ENCODE results near the gene RADX. TPM values are rescaled to one million over a fixed set of nuclear protein-coding genes. Genes with fewer than 3 reads are reported as not detected.

The RADX gene
- polyA plus RNA-seq, 3 donors = 0.05 TPM; not detected in 2

DNA sequence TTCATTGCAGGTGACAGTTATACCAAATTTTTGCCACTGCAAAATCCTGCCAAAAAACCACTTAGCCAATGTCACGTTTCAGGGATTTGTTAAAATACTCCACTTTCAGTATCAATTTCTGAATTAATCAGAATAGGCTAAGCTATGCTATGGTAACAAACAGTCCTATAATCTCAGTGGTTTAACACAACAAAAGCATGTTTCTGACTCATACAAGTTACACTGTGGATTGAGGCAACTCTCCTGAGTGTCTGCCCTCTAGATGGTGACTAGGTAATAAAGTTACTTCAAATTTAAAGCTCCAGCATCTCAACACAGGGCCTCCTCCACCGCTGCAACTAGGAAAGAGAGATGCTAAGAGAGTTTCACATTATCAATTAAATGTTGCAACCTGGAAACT is 23.0 kb upstream of the RADX start:
- Histone ChIP-seq H3K4me2 (replicated peaks; ENCODE audit: extremely low read depth, low read length, poor library complexity, severe bottlenecking) (no peak overlapping the region), H3K4me3 (replicated peaks in 1 of 3; ENCODE audit: low read depth in 2 of 3, low read length in 3 of 3) (no peak overlapping the region), H3K79me2 (ENCODE audit: insufficient read depth, low read length) (no peaks in the 10 kb centered on the region), H4K20me1 (ENCODE audit: insufficient read depth, low read length) (no peaks in the 10 kb centered on the region), H3K9ac (ENCODE audit: insufficient read depth, low read length, poor library complexity, severe bottlenecking) (no peak overlapping the region), H3K27me3 (ENCODE audit: control insufficient read depth in 2 of 2, insufficient read depth in 2 of 2, low read length in 2 of 2) (no peaks in the 10 kb centered on the region), H2AFZ (ENCODE audit: insufficient read depth, low read depth, low read length, poor library complexity, severe bottlenecking) (no peak overlapping the region), H3K4me1 (ENCODE audit: control insufficient read depth in 1 of 2, insufficient read depth in 2 of 2, low read length in 2 of 2) (no peaks in the 10 kb centered on the region), H3K27ac (ENCODE audit: low read depth in 1 of 2, low read length in 2 of 2) (no peak overlapping the region), H3K9me3 (replicated peaks in 1 of 2; ENCODE audit: control insufficient read depth in 1 of 2, insufficient read depth in 1 of 2, low read length in 2 of 2) (no peaks in the 10 kb centered on the region), H3K36me3 (replicated peaks in 1 of 2; ENCODE audit: control insufficient read depth in 1 of 2, insufficient read depth in 2 of 2, low read length in 2 of 2) (no peaks in the 10 kb centered on the region)
- TF ChIP-seq, protein P1, sequence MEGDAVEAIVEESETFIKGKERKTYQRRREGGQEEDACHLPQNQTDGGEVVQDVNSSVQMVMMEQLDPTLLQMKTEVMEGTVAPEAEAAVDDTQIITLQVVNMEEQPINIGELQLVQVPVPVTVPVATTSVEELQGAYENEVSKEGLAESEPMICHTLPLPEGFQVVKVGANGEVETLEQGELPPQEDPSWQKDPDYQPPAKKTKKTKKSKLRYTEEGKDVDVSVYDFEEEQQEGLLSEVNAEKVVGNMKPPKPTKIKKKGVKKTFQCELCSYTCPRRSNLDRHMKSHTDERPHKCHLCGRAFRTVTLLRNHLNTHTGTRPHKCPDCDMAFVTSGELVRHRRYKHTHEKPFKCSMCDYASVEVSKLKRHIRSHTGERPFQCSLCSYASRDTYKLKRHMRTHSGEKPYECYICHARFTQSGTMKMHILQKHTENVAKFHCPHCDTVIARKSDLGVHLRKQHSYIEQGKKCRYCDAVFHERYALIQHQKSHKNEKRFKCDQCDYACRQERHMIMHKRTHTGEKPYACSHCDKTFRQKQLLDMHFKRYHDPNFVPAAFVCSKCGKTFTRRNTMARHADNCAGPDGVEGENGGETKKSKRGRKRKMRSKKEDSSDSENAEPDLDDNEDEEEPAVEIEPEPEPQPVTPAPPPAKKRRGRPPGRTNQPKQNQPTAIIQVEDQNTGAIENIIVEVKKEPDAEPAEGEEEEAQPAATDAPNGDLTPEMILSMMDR (IDR thresholded peaks at IDR 0.05) = no peak
- no peaks in the 10 kb centered on the region for H3K36me3 Mint-ChIP-seq
- H3K4me1 Mint-ChIP-seq = no peaks in the 10 kb centered on the region
- no CpG with 5 or more reads among the region's 2 CpGs for WGBS (ENCODE audit: insufficient coverage)
- DNase-seq = no peak
- intact Hi-C loops (cut with micrococcal nuclease) = no loop called here
- H3K27ac Mint-ChIP-seq = no peak overlapping the region
- no peaks in the 10 kb centered on the region for H3K27me3 Mint-ChIP-seq (ENCODE audit: low read depth in 3 of 3)
- no peak overlapping the region for H3K4me3 Mint-ChIP-seq
- no peaks in the 10 kb centered on the region for H3K9me3 Mint-ChIP-seq

DNA sequence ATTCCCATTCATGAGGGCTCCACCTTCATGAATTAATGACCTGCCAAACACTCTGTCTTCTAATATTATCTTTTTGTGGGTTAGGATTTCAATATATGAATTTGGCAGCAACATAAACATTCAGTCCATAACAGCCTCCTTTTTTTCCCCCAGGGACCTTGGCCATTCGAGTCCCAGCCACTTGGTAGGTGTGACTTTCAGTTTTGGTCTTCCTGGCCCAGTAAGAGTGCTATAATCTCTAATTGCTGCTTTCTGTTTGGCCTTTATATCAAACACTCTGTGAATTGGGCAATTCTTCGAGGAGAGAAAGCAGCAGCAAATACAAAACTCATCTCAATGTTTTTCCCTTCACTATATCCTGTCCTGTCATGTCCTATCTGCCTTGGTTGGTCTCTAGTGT is 12.4 kb upstream of the RADX start:
- no peak overlapping the region for H3K4me2 ChIP-seq (replicated peaks; ENCODE audit: extremely low read depth, low read length, poor library complexity, severe bottlenecking)
- no peaks in the 10 kb centered on the region for H3K27me3 ChIP-seq (ENCODE audit: control insufficient read depth in 2 of 2, insufficient read depth in 2 of 2, low read length in 2 of 2)
- Mint-ChIP-seq H3K4me3 (no peak overlapping the region), H3K9me3 (peaks cover 0 to 5% (median 0%) of the 10 kb centered on the region in 7 donors), H3K36me3 (no peaks in the 10 kb centered on the region), H3K27me3 (ENCODE audit: low read depth in 3 of 3) (peaks cover 0 to 2% (median 1%) of the 10 kb centered on the region in 3 donors), H3K27ac (no peak overlapping the region), H3K4me1 (no peaks in the 10 kb centered on the region)
- no peaks in the 10 kb centered on the region for H4K20me1 ChIP-seq (ENCODE audit: insufficient read depth, low read length)
- no peak overlapping the region for H3K4me3 ChIP-seq (replicated peaks in 1 of 3; ENCODE audit: low read depth in 2 of 3, low read length in 3 of 3)
- no peak overlapping the region for H3K9ac ChIP-seq (ENCODE audit: insufficient read depth, low read length, poor library complexity, severe bottlenecking)
- DNase-seq = no peak
- WGBS (ENCODE audit: insufficient coverage) = no CpG with 5 or more reads among the region's 2 CpGs
- H3K36me3 ChIP-seq (replicated peaks in 1 of 2; ENCODE audit: control insufficient read depth in 1 of 2, insufficient read depth in 2 of 2, low read length in 2 of 2) = no peaks in the 10 kb centered on the region
- no peak overlapping the region for H3K27ac ChIP-seq (ENCODE audit: low read depth in 1 of 2, low read length in 2 of 2)
- no peaks in the 10 kb centered on the region for H3K79me2 ChIP-seq (ENCODE audit: insufficient read depth, low read length)
- no peaks in the 10 kb centered on the region for H3K4me1 ChIP-seq (ENCODE audit: control insufficient read depth in 1 of 2, insufficient read depth in 2 of 2, low read length in 2 of 2)
- H2AFZ ChIP-seq (ENCODE audit: insufficient read depth, low read depth, low read length, poor library complexity, severe bottlenecking) = no peak overlapping the region
- H3K9me3 ChIP-seq (replicated peaks in 1 of 2; ENCODE audit: control insufficient read depth in 1 of 2, insufficient read depth in 1 of 2, low read length in 2 of 2) = peaks cover 0 to 4% of the 10 kb centered on the region in 2 donors
- intact Hi-C loops (cut with micrococcal nuclease) = no loop called here
- TF ChIP-seq, protein P1 (IDR thresholded peaks at IDR 0.05) = no peak

Measured in CD14-positive monocyte (primary cell).